CD14-positive monocyte (primary cell): ENCODE data around the gene MRPL10. TPM values are rescaled to one million over a fixed set of nuclear protein-coding genes. Genes with fewer than 3 reads are reported as not detected.
A peak's percentile ranks its signal among the peaks of the same experiment; 100 is the strongest.

Source experiments
- DNase-seq, 3 donors: peaks; one replicate each; pipeline ENCODE4 v3.0.0-alpha.2; 2011 to 2022
- H2AFZ ChIP-seq: 2 replicates; pipeline ENCODE4 v1.6.0; 2012; ENCODE audit warnings: mild to moderate bottlenecking, low read depth, low read length, inconsistent platforms; ENCODE audit not compliant: insufficient read depth, poor library complexity, severe bottlenecking
- H3K27ac ChIP-seq, 2 donors: 1 replicate in 1 of 2; 2 replicates in 1 of 2; pipeline ENCODE4 v1.5.1; 2012 to 2013; ENCODE audit warnings: low read length in 2 of 2, control low read depth in 1 of 2, inconsistent platforms in 1 of 2, low read depth in 1 of 2, mild to moderate bottlenecking in 1 of 2
- H3K27me3 ChIP-seq, 2 donors: one replicate each; pipeline versions ENCODE4 v1.6.0 to v1.6.1; 2011 to 2013; ENCODE audit warnings: low read length in 2 of 2; ENCODE audit not compliant: control insufficient read depth in 2 of 2, insufficient read depth in 2 of 2
- H3K36me3 ChIP-seq, 2 donors: replicated peaks in 1 of 2; 1 replicate in 1 of 2; 2 replicates in 1 of 2; pipeline versions ENCODE4 v1.5.1 to v1.6.1; 2012 to 2013; ENCODE audit warnings: low read length in 2 of 2, control low read depth in 1 of 2, inconsistent platforms in 1 of 2, mild to moderate bottlenecking in 1 of 2; ENCODE audit not compliant: insufficient read depth in 2 of 2, control insufficient read depth in 1 of 2
- H3K4me1 ChIP-seq, 2 donors: 1 replicate in 1 of 2; 2 replicates in 1 of 2; pipeline versions ENCODE4 v1.5.1 to v1.6.1; 2012 to 2013; ENCODE audit warnings: low read length in 2 of 2, control low read depth in 1 of 2, inconsistent platforms in 1 of 2, mild to moderate bottlenecking in 1 of 2, moderate library complexity in 1 of 2; ENCODE audit not compliant: insufficient read depth in 2 of 2, control insufficient read depth in 1 of 2
- H3K4me2 ChIP-seq: replicated peaks from 2 replicates; pipeline ENCODE3; 2012; ENCODE audit warnings: low read length, moderate library complexity, mild to moderate bottlenecking; ENCODE audit not compliant: poor library complexity, severe bottlenecking; ENCODE audit errors: extremely low read depth
- H3K4me3 ChIP-seq, 3 experiments: fragments of 200-600 bp in 1 of 3; sonication (generic) in 1 of 3; replicated peaks in 1 of 3; 1 replicate in 2 of 3; 2 replicates in 1 of 3; pipeline ENCODE4 v1.5.1; 2011 to 2013; ENCODE audit warnings: low read length in 3 of 3, mild to moderate bottlenecking in 3 of 3, control low read depth in 2 of 3, low read depth in 2 of 3, inconsistent platforms in 1 of 3, moderate library complexity in 1 of 3
- H3K79me2 ChIP-seq: 2 replicates; pipeline ENCODE4 v1.6.0; 2012; ENCODE audit warnings: mild to moderate bottlenecking, control low read depth, inconsistent platforms, low read length, moderate library complexity; ENCODE audit not compliant: insufficient read depth
- H3K9ac ChIP-seq: 2 replicates; pipeline ENCODE4 v1.6.0; 2017; ENCODE audit warnings: low read length, mild to moderate bottlenecking; ENCODE audit not compliant: insufficient read depth, poor library complexity, severe bottlenecking
- H3K9me3 ChIP-seq, 2 donors: replicated peaks in 1 of 2; 1 replicate in 1 of 2; 2 replicates in 1 of 2; pipeline versions ENCODE4 v1.5.1 to v1.6.1; 2012 to 2013; ENCODE audit warnings: low read length in 2 of 2, control low read depth in 1 of 2; ENCODE audit not compliant: control insufficient read depth in 1 of 2, insufficient read depth in 1 of 2
- H4K20me1 ChIP-seq: 2 replicates; pipeline ENCODE4 v1.6.0; 2012; ENCODE audit warnings: mild to moderate bottlenecking, low read length, control low read depth, moderate library complexity; ENCODE audit not compliant: insufficient read depth
- H3K27ac Mint-ChIP-seq, 7 donors: one replicate each; pipeline ENCODE4 v1.8.0; 2020; ENCODE audit warnings: mild to moderate bottlenecking in 7 of 7, mixed read lengths in 7 of 7, moderate library complexity in 6 of 7, inconsistent platforms in 2 of 7
- H3K27me3 Mint-ChIP-seq, 3 donors: one replicate each; pipeline ENCODE4 v1.8.0; 2021 to 2022; ENCODE audit warnings: low read depth in 3 of 3, mild to moderate bottlenecking in 3 of 3, mixed read lengths in 3 of 3, moderate library complexity in 3 of 3, inconsistent platforms in 1 of 3
- H3K36me3 Mint-ChIP-seq, 2 donors: one replicate each; pipeline ENCODE4 v1.8.0; 2020; ENCODE audit warnings: mixed read lengths in 2 of 2, inconsistent platforms in 1 of 2, mild to moderate bottlenecking in 1 of 2
- H3K4me1 Mint-ChIP-seq: one replicate; pipeline ENCODE4 v1.8.0; 2020; ENCODE audit warnings: mild to moderate bottlenecking, mixed read lengths
- H3K4me3 Mint-ChIP-seq, 2 donors: one replicate each; pipeline ENCODE4 v1.8.0; 2020; ENCODE audit warnings: mild to moderate bottlenecking in 2 of 2, mixed read lengths in 2 of 2, moderate library complexity in 1 of 2
- H3K9me3 Mint-ChIP-seq, 7 donors: one replicate each; pipeline ENCODE4 v1.8.0; 2020 to 2022; ENCODE audit warnings: mixed read lengths in 7 of 7, mild to moderate bottlenecking in 6 of 7, moderate library complexity in 6 of 7, inconsistent platforms in 2 of 7
- WGBS: methylation state at CpG from one replicate; pipeline ENCODE4 v1.1.5; 2013; ENCODE audit warnings: missing lambda C conversion rate; ENCODE audit not compliant: insufficient coverage; 5-methylcytosine and 5-hydroxymethylcytosine counted together
- intact Hi-C, 2 donors: fragments of 100-400 bp; cut with micrococcal nuclease; formaldehyde crosslinking; loops; one replicate each; pipeline versions ENCODE4 v1.15.0 to v1.15.1; 2023
- polyA plus RNA-seq, 3 donors: library from polyadenylated mRNA; depleted of rRNA in 1 of 3; unstranded in 2 of 3; stranded (reverse) in 1 of 3; fragments of 300-500 nt in 2 of 3; fragments of >200 nt in 1 of 3; fragmentation: Illumina TruSeq in 2 of 3; gene quantifications; 1 replicate in 2 of 3; 2 replicates in 1 of 3; pipeline ENCODE4 v1.2.3, GENCODE V29; 2012 to 2021
- TF ChIP-seq, protein P1 (sequence below): fragments of 200-600 bp; IDR thresholded peaks from one replicate; pipeline ENCODE4 v1.8.0; 2022; ENCODE audit warnings: antibody characterized with exemption, mild to moderate bottlenecking

MRPL10 gene
- polyA plus RNA-seq, 3 donors: 28.5 to 32.7 (median 32.6) TPM

DNA sequence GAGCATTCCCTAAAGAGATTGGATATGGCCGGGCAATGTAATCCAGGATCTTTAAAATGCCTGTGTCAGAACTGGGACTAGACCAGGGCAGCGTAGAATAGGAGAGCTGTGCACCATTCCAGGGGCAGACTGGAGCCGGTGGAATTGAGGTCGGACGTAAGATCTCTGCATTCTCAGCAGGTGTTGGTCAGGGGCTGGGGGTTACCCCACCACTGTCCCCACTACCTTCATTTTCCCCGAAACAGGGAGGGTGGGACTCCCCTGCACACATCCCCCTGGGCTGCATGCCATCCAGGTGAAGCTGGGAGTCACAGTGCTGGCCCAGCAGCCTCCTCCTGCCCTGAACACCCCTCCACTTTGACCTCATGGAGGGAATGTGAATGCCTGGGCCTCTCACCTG, 27.6 kb downstream of the MRPL10 start:
- Mint-ChIP-seq H3K4me3 (no peak overlapping the region), H3K36me3 (peaks cover 20 to 24% of the 10 kb centered on the region in 2 donors), H3K9me3 (no peaks in the 10 kb centered on the region), H3K27me3 (peaks cover 4 to 14% (median 10%) of the 10 kb centered on the region in 3 donors), H3K4me1 (no peaks in the 10 kb centered on the region), H3K27ac (peak overlapping the region in 1 of 7 donors; percentile 8)
- Histone ChIP-seq H3K4me3 (no peak overlapping the region), H4K20me1 (no peaks in the 10 kb centered on the region), H3K27ac (no peak overlapping the region), H3K79me2 (no peaks in the 10 kb centered on the region), H3K4me2 (no peak overlapping the region), H2AFZ (no peak overlapping the region), H3K36me3 (peaks cover 18 to 21% of the 10 kb centered on the region in 2 donors), H3K4me1 (no peaks in the 10 kb centered on the region), H3K27me3 (no peaks in the 10 kb centered on the region), H3K9ac (no peak overlapping the region), H3K9me3 (no peaks in the 10 kb centered on the region)
- TF ChIP-seq, protein P1, sequence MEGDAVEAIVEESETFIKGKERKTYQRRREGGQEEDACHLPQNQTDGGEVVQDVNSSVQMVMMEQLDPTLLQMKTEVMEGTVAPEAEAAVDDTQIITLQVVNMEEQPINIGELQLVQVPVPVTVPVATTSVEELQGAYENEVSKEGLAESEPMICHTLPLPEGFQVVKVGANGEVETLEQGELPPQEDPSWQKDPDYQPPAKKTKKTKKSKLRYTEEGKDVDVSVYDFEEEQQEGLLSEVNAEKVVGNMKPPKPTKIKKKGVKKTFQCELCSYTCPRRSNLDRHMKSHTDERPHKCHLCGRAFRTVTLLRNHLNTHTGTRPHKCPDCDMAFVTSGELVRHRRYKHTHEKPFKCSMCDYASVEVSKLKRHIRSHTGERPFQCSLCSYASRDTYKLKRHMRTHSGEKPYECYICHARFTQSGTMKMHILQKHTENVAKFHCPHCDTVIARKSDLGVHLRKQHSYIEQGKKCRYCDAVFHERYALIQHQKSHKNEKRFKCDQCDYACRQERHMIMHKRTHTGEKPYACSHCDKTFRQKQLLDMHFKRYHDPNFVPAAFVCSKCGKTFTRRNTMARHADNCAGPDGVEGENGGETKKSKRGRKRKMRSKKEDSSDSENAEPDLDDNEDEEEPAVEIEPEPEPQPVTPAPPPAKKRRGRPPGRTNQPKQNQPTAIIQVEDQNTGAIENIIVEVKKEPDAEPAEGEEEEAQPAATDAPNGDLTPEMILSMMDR: no peak
- intact Hi-C loops: no loop called here
- 89% methylated on average over 3 of the region's 6 CpGs for WGBS
- no peak for DNase-seq

DNA sequence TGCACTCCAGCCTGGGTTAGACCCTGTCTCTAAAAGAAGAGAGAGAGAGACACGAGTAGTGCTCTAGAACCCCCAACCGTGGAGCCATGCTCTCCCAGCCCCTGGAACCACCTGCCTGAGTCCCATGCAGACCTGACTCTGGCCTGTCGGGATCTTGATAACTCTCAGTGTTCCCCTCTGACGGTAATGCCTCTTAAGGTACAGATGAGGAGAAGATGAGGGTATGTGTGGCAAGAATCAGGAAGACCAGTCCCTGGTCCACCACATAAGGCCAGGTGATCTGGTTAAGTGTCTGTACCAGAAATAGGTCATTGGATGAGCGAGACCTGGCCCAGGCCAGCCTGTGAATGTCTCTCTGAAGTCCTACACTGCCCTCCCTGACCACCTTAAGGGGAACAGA, 28.1 kb downstream of the MRPL10 start:
- Histone ChIP-seq H3K4me1 (no peaks in the 10 kb centered on the region), H3K36me3 (peaks cover 12 to 15% of the 10 kb centered on the region in 2 donors), H3K9me3 (no peaks in the 10 kb centered on the region), H3K4me3 (no peak overlapping the region), H3K27ac (no peak overlapping the region), H3K9ac (no peak overlapping the region), H3K4me2 (no peak overlapping the region), H3K79me2 (no peaks in the 10 kb centered on the region), H4K20me1 (no peaks in the 10 kb centered on the region), H2AFZ (no peak overlapping the region), H3K27me3 (no peaks in the 10 kb centered on the region)
- Mint-ChIP-seq H3K4me3 (no peak overlapping the region), H3K27ac (no peak overlapping the region), H3K27me3 (peaks cover 7 to 14% (median 10%) of the 10 kb centered on the region in 3 donors), H3K36me3 (peaks cover 15 to 18% of the 10 kb centered on the region in 2 donors), H3K4me1 (no peaks in the 10 kb centered on the region), H3K9me3 (no peaks in the 10 kb centered on the region)
- TF ChIP-seq, protein P1: no peak
- DNase-seq: no peak
- WGBS: 50% methylated on average over 3 of the region's 5 CpGs
- intact Hi-C loops: no loop called here
